HepG2 (cell line): ENCODE measurements around the gene CCDC88B.

ENCODE experiments used
- CTCF ChIP-seq: sonication (generic); formaldehyde crosslinking; IDR thresholded peaks from 2 replicates; pipeline ENCODE4 v1.5.0; 2020; ENCODE audit warnings: mild to moderate bottlenecking, missing genetic modification reagents, moderate library complexity
- ESRRA ChIP-seq: sonication (generic); formaldehyde crosslinking; IDR thresholded peaks from 2 replicates; pipeline ENCODE4 v1.5.1; 2020; ENCODE audit warnings: mild to moderate bottlenecking, low read depth, missing genetic modification reagents
- POLR2A ChIP-seq, 2 experiments: IDR thresholded peaks; 2 replicates each; pipeline ENCODE4 v1.6.1; 2011; ENCODE audit warnings: low read depth in 2 of 2, low read length in 2 of 2, mild to moderate bottlenecking in 1 of 2, moderate library complexity in 1 of 2; ENCODE audit not compliant: insufficient read depth in 1 of 2
- ZNF570 ChIP-seq: sonication (generic); formaldehyde crosslinking; IDR thresholded peaks from 2 replicates; pipeline ENCODE4 v1.4.0; 2020; ENCODE audit warnings: mild to moderate bottlenecking, missing genetic modification reagents, borderline replicate concordance

- TF ChIP-seq POLR2A (IDR thresholded peaks at IDR 0.05; ENCODE audit: insufficient read depth in 1 of 2, low read depth in 2 of 2, low read length in 2 of 2): no peak
- no peak for TF ChIP-seq ZNF570
- TF ChIP-seq ESRRA (CRISPR knock-in tag): no peak
- no peak for TF ChIP-seq CTCF (CRISPR knock-in tag)
Observed at GRCh38 chr11:64342869-64343745, 3.1 kb downstream of the CCDC88B start.
